Right lobe of liver (tissue), 4 donors: Measurements from ENCODE around the gene CMTM5.

ENCODE experiments used
- POLR2A ChIP-seq: fragments of 450-650 bp; IDR thresholded peaks from one replicate; pipeline ENCODE4 v1.6.1; 2017; ENCODE audit warnings: antibody characterized with exemption, mild to moderate bottlenecking
- TF ChIP-seq, protein P1 (sequence below), 4 donors: fragments of 200-600 bp in 3 of 4; fragments of 450-650 bp in 1 of 4; IDR thresholded peaks; one replicate each; pipeline versions ENCODE4 v1.5.1 to v1.8.0; 2016 to 2022; ENCODE audit warnings: antibody characterized with exemption in 4 of 4, mild to moderate bottlenecking in 2 of 4
- donor health status: DM: no; HTN: no; CAD: no.
- donor health status: DM: no; HTN: no; CAD: no.
- donor health status: DM: no; HTN: yes; CAD: no.

DNA sequence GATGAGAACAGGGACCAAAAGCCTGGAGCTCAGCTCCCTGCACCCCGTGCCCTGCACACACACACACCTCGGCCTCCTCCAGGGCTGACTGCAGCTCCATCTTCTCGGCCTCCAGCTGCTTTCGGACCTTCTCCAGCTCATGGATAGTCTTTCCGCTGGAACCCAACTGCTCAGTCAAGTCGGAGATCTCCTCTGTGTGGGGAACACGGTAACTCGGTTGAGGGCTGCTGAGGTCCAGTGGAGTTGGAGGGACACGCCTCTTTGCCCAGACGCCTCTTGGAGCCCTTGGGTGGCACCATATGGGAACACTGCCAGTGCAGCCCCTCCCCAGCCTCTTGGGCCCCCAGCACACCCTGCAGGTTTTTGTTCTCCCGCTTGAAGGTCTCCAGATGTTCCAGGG lies 40.0 kb downstream of the CMTM5 start:
- TF ChIP-seq, protein P1, sequence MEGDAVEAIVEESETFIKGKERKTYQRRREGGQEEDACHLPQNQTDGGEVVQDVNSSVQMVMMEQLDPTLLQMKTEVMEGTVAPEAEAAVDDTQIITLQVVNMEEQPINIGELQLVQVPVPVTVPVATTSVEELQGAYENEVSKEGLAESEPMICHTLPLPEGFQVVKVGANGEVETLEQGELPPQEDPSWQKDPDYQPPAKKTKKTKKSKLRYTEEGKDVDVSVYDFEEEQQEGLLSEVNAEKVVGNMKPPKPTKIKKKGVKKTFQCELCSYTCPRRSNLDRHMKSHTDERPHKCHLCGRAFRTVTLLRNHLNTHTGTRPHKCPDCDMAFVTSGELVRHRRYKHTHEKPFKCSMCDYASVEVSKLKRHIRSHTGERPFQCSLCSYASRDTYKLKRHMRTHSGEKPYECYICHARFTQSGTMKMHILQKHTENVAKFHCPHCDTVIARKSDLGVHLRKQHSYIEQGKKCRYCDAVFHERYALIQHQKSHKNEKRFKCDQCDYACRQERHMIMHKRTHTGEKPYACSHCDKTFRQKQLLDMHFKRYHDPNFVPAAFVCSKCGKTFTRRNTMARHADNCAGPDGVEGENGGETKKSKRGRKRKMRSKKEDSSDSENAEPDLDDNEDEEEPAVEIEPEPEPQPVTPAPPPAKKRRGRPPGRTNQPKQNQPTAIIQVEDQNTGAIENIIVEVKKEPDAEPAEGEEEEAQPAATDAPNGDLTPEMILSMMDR (IDR thresholded peaks at IDR 0.05) = no peak
- no peak for TF ChIP-seq POLR2A
